GM13977 (cell line): ENCODE measurements around the gene ACOXL.

Experiments used
- DNase-seq: peaks from one replicate; pipeline ENCODE4 v3.0.0; 2012; ENCODE audit warnings: low spot score
- in situ Hi-C: fragments of 300-500 bp; cut with MboI; formaldehyde crosslinking; loops from one replicate; pipeline ENCODE4 v1.12.0; 2022; ENCODE audit warnings: low sequenced_read_pairs, low pct_unique_long_range_greater_than_20kb, mixed read lengths, inconsistent platforms; ENCODE audit not compliant: unreplicated experiment
- TF ChIP-seq, protein P1 (sequence below): IDR thresholded peaks from 2 replicates; pipeline ENCODE4 v1.5.1; 2012; ENCODE audit warnings: mild to moderate bottlenecking, control low read depth; ENCODE audit not compliant: insufficient read depth; ENCODE audit errors: extremely low read depth, missing control alignments

ACOXL gene

DNA sequence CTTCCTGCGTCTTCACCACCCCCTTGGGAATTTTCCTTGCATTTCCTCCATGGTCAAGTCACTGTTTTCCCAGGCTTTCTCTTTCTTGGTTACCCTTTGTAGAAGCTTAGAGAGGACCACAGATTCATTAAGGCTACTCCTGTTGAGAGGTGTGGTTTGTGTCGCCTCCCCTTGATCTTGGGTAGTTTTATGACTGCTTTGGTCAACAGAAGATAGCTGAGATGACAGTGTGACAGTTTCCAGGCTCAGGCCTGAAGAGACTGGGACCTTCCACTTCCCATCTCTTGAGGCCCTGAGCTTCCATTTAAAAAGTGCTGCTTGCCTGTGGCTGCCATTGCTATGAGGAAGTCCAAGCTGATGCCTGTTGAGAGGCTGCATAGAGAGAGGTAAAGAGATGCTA, 5.4 kb downstream of the ACOXL start:
- TF ChIP-seq, protein P1, sequence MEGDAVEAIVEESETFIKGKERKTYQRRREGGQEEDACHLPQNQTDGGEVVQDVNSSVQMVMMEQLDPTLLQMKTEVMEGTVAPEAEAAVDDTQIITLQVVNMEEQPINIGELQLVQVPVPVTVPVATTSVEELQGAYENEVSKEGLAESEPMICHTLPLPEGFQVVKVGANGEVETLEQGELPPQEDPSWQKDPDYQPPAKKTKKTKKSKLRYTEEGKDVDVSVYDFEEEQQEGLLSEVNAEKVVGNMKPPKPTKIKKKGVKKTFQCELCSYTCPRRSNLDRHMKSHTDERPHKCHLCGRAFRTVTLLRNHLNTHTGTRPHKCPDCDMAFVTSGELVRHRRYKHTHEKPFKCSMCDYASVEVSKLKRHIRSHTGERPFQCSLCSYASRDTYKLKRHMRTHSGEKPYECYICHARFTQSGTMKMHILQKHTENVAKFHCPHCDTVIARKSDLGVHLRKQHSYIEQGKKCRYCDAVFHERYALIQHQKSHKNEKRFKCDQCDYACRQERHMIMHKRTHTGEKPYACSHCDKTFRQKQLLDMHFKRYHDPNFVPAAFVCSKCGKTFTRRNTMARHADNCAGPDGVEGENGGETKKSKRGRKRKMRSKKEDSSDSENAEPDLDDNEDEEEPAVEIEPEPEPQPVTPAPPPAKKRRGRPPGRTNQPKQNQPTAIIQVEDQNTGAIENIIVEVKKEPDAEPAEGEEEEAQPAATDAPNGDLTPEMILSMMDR: no peak
- in situ Hi-C loops: no loop called here
- no peak for DNase-seq

DNA sequence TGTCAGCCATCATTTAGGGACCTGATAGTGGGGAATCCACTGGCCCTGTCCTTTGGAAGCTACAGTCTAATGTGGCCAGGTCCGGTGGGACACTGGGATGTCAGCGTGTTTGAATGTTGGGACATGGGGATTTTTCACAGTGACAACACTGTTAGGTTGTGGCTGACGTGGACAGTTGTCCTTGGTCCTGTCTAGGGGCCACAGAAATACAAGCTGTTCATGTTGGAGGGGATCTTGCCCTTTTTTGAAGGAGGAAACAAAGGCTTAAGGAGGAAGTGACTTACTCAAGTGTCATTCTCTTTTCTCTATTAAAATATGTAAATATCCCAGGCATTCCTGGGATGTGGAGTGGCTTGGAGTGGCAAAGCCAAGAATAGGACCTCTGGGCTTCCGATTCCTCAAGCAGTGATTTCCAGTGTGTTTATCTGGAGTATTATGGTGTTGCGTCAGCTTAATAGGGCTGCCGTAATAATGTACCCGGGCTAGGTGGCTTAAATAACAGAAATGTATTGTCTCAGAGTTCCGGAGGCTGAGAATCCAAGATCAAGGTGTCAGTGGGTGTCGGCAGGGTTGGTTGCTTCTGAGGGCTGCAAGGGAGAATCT, 8.5 kb downstream of the ACOXL start:
- DNase-seq: no peak
- in situ Hi-C loops: no loop called here
- TF ChIP-seq, protein P1: no peak

DNA sequence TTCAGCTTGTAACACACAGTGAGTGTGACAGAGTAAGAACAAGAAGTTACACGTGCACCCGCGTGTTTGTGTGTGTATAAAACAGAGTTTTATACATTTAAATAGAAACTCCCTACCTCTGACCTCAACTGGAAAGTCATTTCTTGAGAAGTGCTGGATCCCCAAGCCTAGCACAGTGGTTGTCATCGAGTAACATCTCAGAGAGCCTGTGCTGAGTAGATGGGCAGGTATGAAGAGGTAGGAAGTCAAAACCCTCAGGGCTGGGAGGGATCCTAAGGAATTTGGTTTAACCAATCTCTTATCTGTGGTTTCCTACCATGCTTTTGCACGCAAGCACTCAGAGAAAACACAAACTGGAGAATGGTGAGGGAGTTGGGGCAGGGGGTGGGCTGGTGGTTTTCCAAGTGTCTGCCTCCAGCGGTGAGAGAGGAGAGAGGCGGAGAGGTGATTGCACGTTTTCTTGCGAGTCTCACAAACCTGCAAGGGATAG, 9.2 kb downstream of the ACOXL start:
- in situ Hi-C loops: no loop called here
- DNase-seq: no peak

DNA sequence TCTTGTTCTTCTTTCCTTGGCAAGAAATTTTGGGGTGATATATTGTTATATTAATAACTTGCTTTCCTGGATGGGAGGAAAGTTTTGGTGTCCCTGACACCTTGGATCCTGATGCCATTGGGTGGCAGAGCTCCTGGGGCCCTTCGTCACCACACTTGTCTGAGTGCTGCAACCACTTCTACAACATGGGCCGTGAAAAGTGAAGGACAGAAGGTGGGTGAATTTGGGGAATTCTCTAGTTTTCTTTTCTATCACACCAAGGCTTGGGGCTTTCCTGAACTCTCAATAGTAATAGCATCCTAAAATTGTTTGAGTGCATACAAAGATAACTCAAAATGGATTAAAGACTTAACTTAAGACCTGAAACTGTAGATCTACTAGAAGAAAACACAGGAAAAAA, 10.0 kb downstream of the ACOXL start:
- TF ChIP-seq, protein P1: no peak
- in situ Hi-C loops: no loop called here
- no peak for DNase-seq

More for the DNA sequence above, 9.2 kb downstream of the ACOXL start:
- TF ChIP-seq, protein P1: no peak

DNA sequence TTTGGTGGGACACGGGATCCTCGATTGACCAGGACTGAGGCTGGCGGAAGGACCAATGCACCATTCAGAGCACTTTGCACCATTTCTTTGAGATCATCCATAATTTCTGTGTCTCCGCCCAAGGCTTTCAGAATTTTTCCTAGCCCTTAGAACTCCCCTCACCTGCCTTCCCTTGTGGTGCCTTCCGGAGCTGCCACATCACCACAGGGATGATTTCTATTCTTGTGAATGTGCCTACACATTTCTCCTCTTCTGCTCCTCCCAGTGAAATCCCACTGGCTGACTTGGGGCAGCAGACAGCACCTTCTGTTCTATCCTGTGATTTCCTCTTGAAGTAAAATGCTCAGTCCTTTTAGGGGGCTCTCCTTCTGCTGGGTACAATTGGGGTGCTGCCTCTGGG, 11.2 kb downstream of the ACOXL start:
- no peak for DNase-seq
- in situ Hi-C loops: no loop called here
- TF ChIP-seq, protein P1: no peak

DNA sequence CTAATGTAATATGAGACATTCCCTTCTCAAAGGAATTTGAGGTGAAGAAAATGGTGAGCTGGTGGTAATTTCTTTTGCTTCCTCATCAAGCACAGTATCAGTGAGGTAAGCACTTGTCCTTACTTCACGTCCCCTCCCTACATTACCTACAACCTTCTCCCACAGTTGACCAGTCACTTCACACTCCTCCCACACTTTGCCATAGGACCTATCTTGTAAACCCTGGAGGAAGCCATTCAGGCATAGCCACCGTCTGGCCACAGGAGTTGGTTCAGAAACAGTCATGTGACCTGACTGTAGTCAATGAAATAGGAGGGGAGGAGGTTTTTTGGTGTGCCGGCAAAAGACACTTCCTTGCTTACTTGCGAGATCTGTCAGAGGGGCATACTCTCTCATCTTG, 12.1 kb downstream of the ACOXL start:
- DNase-seq: no peak
- in situ Hi-C loops: no loop called here
- TF ChIP-seq, protein P1: no peak
